Pancreas (tissue), 10 donors: ENCODE data around the gene FAM53B. TPM values are rescaled to one million over a fixed set of nuclear protein-coding genes. Genes with fewer than 3 reads are reported as not detected.

Experiments used
- ATAC-seq, 4 donors: fragments of 200-7000 bp; cut with Tn5 transposase; one replicate each; pipeline versions ENCODE4 v1.8.0 to v1.9.1; 2020; ENCODE audit warnings: mild to moderate bottlenecking in 4 of 4, moderate library complexity in 4 of 4
- DNase-seq, 6 donors: peaks; one replicate each; pipeline ENCODE4 v3.0.0-alpha.2; 2020
- FAIRE-seq: peaks from 2 replicates; lab custom pipeline; 2012; peaks lifted over from hg19 to GRCh38; lab: Jason Lieb, UNC
- H3K27ac ChIP-seq, 4 donors: fragments of 200-600 bp; sonication (generic); 1 replicate in 3 of 4; 2 replicates in 1 of 4; pipeline versions ENCODE4 v1.5.0 to v1.8.0; 2020
- H3K27me3 ChIP-seq, 4 donors: fragments of 200-600 bp; one replicate each; pipeline ENCODE4 v1.8.0; 2021
- H3K36me3 ChIP-seq, 3 donors: fragments of 200-600 bp; sonication (generic) in 1 of 3; one replicate each; pipeline versions ENCODE4 v1.5.0 to v1.8.0; 2020 to 2021
- H3K4me1 ChIP-seq, 3 donors: fragments of 200-600 bp; one replicate each; pipeline ENCODE4 v1.8.0; 2021
- H3K4me3 ChIP-seq, 4 donors: fragments of 200-600 bp; sonication (generic) in 2 of 4; one replicate each; pipeline versions ENCODE4 v1.5.0 to v1.8.0; 2020 to 2021
- H3K9me3 ChIP-seq, 4 donors: fragments of 200-600 bp; one replicate each; pipeline ENCODE4 v1.8.0; 2021
- WGBS, 2 donors: extraction: QIAGEN DNeasy Blood & Tissue Kit; methylation state at CpG; one replicate each; pipeline ENCODE4 v1.1.7; 2013; 5-methylcytosine and 5-hydroxymethylcytosine counted together
- intact Hi-C, 3 donors: fragments of 100-400 bp; cut with DNase I; formaldehyde crosslinking; loops; one replicate each; pipeline versions ENCODE4 v1.11.1 to v1.14.2; 2022
- polyA plus RNA-seq, 2 donors: library from polyadenylated mRNA; stranded (reverse); fragments of 200-250 nt; gene quantifications; one replicate each; pipeline ENCODE4 v1.2.3, GENCODE V29; 2013
- total RNA-seq, 6 donors: library from RNA; stranded (reverse); fragmentation: NEBNext Ultra II Directional in 4 of 6; extraction: Animal tissue kit (Norgen Biotek cat#: 25700) in 4 of 6; gene quantifications; one replicate each; pipeline versions ENCODE4 v1.2.1 to v1.2.4, GENCODE V29; 2021 to 2023
- TF ChIP-seq, protein P1 (sequence below), 4 donors: fragments of 200-600 bp; sonication (generic) in 3 of 4; IDR thresholded peaks; one replicate each; pipeline versions ENCODE4 v1.5.0 to v1.8.0; 2021; ENCODE audit warnings: antibody characterized with exemption in 4 of 4
- donor health status: healthy with polysubstance abuse.
- donor health status: DM: no; HTN: no; CAD: no; lungs with moderate emphysema.
- donor health status: DM: no; HTN: no; CAD: no.
- donor health status: control.
- donor health status: control.
- donor health status: Bipolar disorder and iron deficiency.
- donor health status: DM: yes; HTN: yes; CAD: no.
- donor health status: DM: no; HTN: no; CAD: no.
- donor health status: DM: no; HTN: no; CAD: no.
- donor health status: DM: yes; HTN: yes; CAD: no.

Gene FAM53B
- total and polyA plus RNA-seq, 8 donors, result 5.3 to 16.4 (median 8.5) TPM

DNA sequence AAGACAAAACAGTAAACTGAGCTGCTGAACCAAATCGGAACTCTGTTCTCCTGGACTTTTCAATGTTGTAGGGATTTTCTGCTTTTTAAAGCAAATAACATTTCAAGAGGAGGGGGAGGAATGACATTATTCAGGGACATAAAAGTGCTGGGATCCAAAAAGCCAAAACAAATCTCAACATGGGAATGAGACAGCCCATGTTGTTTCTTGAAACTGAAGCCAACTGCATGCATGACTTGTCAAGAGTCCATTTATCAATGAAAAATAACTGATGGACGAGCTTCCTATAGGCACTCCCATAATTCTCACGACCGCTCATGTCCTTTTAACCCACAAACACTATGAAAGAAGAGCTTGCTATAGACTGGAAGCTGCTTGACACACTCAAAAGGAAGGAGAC, 27.8 kb downstream of the FAM53B start:
- H3K4me1 ChIP-seq, result peaks cover 0 to 10% (median 0%) of the 10 kb centered on the region in 3 donors
- H3K27ac ChIP-seq, result no peak overlapping the region
- WGBS, 2 donors, result 88 to 89% methylated on average over 4 of the region's 4 CpGs

DNA sequence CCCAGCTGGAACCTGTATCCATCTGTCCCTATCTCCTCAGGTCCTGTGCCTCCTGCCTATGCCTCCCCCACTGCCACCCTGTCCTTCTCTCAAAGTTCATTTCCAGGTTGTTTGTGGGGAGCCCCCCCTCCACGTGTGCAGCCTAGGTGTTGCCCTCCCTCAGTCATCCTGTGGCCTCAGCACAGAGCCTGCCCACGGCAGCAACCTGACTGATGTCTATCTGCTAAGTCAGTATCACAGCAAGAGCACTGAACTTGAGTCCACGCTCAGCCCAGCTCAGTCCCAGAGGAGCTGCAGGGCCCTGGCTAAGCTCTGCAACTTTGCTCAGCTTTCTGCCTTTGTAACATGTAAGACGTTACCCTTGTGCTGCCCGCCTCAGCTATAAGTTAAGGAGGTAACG, 28.7 kb downstream of the FAM53B start:
- WGBS, 2 donors, result 58 to 62% methylated on average over 6 of the region's 6 CpGs
- H3K4me1 ChIP-seq, result peaks cover 0 to 6% (median 0%) of the 10 kb centered on the region in 3 donors
- FAIRE-seq (no peak), DNase-seq (no peak), ATAC-seq (no peak)
- no peak overlapping the region for H3K4me3 ChIP-seq
- TF ChIP-seq, protein P1, sequence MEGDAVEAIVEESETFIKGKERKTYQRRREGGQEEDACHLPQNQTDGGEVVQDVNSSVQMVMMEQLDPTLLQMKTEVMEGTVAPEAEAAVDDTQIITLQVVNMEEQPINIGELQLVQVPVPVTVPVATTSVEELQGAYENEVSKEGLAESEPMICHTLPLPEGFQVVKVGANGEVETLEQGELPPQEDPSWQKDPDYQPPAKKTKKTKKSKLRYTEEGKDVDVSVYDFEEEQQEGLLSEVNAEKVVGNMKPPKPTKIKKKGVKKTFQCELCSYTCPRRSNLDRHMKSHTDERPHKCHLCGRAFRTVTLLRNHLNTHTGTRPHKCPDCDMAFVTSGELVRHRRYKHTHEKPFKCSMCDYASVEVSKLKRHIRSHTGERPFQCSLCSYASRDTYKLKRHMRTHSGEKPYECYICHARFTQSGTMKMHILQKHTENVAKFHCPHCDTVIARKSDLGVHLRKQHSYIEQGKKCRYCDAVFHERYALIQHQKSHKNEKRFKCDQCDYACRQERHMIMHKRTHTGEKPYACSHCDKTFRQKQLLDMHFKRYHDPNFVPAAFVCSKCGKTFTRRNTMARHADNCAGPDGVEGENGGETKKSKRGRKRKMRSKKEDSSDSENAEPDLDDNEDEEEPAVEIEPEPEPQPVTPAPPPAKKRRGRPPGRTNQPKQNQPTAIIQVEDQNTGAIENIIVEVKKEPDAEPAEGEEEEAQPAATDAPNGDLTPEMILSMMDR (IDR thresholded peaks at IDR 0.05), result no peak
- H3K27me3 ChIP-seq, result no peaks in the 10 kb centered on the region
- no peaks in the 10 kb centered on the region for H3K36me3 ChIP-seq
- H3K9me3 ChIP-seq, result no peaks in the 10 kb centered on the region
- no peak overlapping the region for H3K27ac ChIP-seq
- intact Hi-C loops, result no loop called here

More for the DNA sequence above, 27.8 kb downstream of the FAM53B start:
- H3K4me3 ChIP-seq, result no peak overlapping the region
- ATAC-seq, result no peak
- TF ChIP-seq, protein P1 (IDR thresholded peaks at IDR 0.05), result no peak
- no peak for FAIRE-seq
- intact Hi-C loops, result no loop called here
- no peak for DNase-seq
- H3K27me3 ChIP-seq, result no peaks in the 10 kb centered on the region
- H3K36me3 ChIP-seq, result no peaks in the 10 kb centered on the region
- H3K9me3 ChIP-seq, result no peaks in the 10 kb centered on the region

DNA sequence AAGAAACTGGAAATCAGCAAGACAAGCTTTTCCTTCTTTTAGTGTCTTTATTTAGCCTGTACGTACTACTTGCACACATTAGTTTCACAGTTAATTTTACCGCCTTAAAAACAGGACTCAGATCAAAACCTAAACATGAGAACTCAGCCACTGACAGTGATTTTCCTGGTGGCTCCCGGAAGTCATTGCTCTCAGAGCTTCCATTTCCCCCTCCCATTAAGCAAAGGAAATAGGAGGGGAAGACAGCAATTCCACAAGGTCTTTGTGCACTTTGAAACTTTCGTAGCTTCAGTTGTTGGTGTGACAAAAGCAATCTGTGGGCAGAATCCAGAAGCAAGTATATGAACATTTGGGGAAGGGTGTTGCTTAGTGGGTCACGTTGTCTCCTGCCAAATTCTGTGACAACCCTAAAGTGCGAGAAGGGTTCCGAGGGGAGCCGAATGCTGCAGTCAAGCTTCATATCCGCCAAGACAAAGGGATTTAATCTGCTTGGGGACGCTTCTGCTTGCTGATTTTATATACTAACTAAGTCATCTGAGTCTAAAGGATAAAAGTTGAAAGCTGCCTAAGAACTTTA, 30.4 kb downstream of the FAM53B start:
- Histone ChIP-seq H3K36me3 (no peaks in the 10 kb centered on the region), H3K4me1 (peaks cover 0 to 8% (median 0%) of the 10 kb centered on the region in 3 donors), H3K27me3 (no peaks in the 10 kb centered on the region), H3K27ac (no peak overlapping the region), H3K4me3 (no peak overlapping the region), H3K9me3 (no peaks in the 10 kb centered on the region)
- TF ChIP-seq, protein P1 (IDR thresholded peaks at IDR 0.05), result no peak
- no peak for DNase-seq
- ATAC-seq, result no peak
- WGBS, 2 donors, result 75 to 78% methylated on average over 10 of the region's 10 CpGs
- no peak for FAIRE-seq
- intact Hi-C loops, result no loop called here

DNA sequence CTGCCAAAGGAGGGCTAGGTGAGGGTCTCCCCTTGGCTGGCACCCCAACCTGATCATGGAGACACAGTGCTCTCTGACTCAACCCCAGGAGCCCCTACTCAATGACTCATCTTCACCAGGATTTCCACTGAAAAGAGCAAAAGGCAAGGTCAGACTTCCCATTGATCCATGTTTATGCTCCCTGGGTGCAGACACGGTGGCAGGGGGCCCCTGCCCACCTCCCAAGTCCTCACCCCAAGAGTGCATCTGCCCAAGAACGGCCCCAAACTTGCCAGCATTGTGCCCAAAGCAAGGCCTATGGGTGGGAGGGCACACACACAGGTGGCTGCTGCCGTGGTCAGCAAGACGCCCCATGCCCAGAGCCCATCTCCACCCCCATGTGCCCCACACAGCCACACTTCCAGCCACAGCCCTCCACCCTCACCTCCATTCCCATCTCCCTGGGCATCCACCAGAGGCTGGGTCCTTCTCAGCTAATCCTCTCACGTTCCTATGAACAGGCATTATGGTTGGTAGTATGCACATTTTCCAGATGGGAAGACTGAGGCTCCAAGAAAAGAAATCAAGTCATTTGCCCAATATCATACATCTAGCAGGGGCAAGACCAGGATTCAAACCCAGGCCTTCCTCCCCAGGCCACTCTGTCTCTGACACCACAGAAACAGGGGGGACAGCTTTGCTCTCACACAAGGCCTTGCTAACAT, 31.3 kb downstream of the FAM53B start:
- Histone ChIP-seq H3K36me3 (no peaks in the 10 kb centered on the region), H3K27ac (no peak overlapping the region), H3K4me3 (no peak overlapping the region), H3K4me1 (peaks cover 0 to 13% (median 8%) of the 10 kb centered on the region in 3 donors), H3K9me3 (no peaks in the 10 kb centered on the region), H3K27me3 (no peaks in the 10 kb centered on the region)
- WGBS, 2 donors, result 89 to 96% methylated on average over 5 of the region's 5 CpGs
- ATAC-seq (no peak), FAIRE-seq (no peak), DNase-seq (no peak)
- intact Hi-C loops, result no loop called here
- TF ChIP-seq, protein P1 (IDR thresholded peaks at IDR 0.05), result no peak

DNA sequence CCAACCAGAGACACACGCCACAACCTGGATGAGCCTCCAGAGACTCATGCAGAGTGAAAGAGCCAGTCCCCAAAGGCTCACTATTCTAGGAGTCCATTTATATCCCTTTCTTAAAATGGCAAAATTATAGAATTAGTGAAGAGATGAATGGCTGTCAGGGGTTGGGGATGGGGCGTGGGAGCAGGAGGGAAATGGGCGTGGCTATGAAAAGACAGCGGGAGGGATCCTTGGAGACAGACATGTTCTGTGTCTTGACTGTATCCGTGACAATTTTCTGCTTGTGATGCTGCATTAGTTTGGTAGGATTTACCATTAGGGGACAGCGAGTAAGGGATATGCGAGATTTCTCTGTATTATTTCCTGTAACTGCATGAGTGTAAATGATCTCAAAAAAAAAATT, 33.0 kb downstream of the FAM53B start:
- H3K4me1 ChIP-seq, result peaks cover 0 to 14% (median 14%) of the 10 kb centered on the region in 3 donors
- FAIRE-seq (no peak), ATAC-seq (no peak), DNase-seq (no peak)
- TF ChIP-seq, protein P1 (IDR thresholded peaks at IDR 0.05), result no peak
- H3K27ac ChIP-seq, result no peak overlapping the region
- 86% methylated on average over 7 of the region's 7 CpGs for WGBS, 2 donors
- intact Hi-C loops, result no loop called here
- no peaks in the 10 kb centered on the region for H3K9me3 ChIP-seq
- no peak overlapping the region for H3K4me3 ChIP-seq
- H3K36me3 ChIP-seq, result no peaks in the 10 kb centered on the region
- H3K27me3 ChIP-seq, result no peaks in the 10 kb centered on the region
